Breast epithelium (tissue), 3 donors: ENCODE results near the gene RPS19BP1.

Experiments
- POLR2A ChIP-seq: fragments of 450-650 bp; IDR thresholded peaks from one replicate; pipeline ENCODE4 v1.6.1; 2016; ENCODE audit warnings: antibody characterized with exemption, mild to moderate bottlenecking, moderate library complexity
- POLR2AphosphoS5 ChIP-seq, 3 donors: sonication (generic); formaldehyde crosslinking; IDR thresholded peaks; one replicate each; pipeline ENCODE4 v1.6.1; 2017; ENCODE audit warnings: antibody characterized with exemption in 3 of 3
- TF ChIP-seq, protein P1 (sequence below), 3 donors: fragments of 450-650 bp; IDR thresholded peaks; one replicate each; pipeline ENCODE4 v1.5.1; 2016 to 2017; ENCODE audit warnings: antibody characterized with exemption in 3 of 3, mild to moderate bottlenecking in 3 of 3, moderate library complexity in 3 of 3

DNA sequence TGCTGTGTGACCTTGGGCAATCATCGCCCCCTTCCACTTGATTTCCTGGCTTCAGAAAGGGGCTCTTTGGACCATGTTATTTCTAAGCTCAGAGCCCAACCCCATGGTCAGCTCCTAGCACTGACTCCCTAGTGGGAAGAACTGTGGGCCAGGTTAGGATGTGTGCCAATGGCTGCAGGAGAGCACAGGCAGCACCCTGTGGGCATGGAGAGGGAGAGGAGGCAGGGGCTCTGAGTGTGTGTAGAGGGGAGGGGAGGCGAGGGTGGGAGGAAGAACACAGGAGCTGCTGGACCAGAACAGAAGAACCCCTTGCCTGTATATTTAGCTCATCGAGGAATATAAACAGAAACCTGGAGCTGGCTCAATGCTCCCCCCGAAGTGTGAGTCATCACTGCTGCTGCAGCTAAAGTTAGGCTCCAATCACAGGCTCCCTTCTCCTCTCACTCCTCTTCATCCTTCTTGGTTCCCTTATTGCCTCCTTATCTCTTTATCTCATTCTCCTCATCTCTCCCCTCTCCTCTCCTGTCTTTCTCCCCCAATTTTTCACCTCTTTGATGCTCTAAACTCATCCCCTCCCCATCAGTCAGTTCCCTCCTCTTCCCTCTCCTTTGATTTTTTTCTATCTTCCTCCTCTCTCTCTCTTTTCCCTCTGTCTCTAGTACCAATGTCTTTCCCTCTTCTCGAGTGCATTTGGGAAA lies 14.5 kb upstream of the RPS19BP1 start:
- TF ChIP-seq POLR2A = no peak
- TF ChIP-seq POLR2AphosphoS5 (IDR thresholded peaks at IDR 0.05) = no peak
- TF ChIP-seq, protein P1, sequence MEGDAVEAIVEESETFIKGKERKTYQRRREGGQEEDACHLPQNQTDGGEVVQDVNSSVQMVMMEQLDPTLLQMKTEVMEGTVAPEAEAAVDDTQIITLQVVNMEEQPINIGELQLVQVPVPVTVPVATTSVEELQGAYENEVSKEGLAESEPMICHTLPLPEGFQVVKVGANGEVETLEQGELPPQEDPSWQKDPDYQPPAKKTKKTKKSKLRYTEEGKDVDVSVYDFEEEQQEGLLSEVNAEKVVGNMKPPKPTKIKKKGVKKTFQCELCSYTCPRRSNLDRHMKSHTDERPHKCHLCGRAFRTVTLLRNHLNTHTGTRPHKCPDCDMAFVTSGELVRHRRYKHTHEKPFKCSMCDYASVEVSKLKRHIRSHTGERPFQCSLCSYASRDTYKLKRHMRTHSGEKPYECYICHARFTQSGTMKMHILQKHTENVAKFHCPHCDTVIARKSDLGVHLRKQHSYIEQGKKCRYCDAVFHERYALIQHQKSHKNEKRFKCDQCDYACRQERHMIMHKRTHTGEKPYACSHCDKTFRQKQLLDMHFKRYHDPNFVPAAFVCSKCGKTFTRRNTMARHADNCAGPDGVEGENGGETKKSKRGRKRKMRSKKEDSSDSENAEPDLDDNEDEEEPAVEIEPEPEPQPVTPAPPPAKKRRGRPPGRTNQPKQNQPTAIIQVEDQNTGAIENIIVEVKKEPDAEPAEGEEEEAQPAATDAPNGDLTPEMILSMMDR (IDR thresholded peaks at IDR 0.05) = no peak
